ENCODE measurements around the gene SLC38A9.

DNA sequence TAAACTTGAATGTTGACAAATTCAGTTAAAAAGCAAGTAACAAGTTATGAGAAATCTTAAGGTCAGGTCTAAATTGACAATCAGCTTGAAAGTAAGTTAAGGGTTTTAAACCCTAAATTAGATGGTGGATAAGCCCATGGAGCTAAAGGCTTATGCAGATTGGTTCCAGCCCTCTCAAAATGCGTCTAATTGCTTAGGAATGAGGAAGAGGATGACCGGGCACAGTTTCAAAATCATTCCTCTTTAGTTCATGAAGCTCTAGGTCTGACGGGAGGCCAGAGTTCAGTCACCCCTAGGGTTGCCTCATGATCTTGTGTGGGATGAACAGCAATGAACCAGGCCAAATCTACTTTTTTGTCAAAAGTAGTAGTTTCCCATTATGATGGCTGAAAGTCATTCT, 75.4 kb downstream of the SLC38A9 start:
- TF ChIP-seq, protein P1, sequence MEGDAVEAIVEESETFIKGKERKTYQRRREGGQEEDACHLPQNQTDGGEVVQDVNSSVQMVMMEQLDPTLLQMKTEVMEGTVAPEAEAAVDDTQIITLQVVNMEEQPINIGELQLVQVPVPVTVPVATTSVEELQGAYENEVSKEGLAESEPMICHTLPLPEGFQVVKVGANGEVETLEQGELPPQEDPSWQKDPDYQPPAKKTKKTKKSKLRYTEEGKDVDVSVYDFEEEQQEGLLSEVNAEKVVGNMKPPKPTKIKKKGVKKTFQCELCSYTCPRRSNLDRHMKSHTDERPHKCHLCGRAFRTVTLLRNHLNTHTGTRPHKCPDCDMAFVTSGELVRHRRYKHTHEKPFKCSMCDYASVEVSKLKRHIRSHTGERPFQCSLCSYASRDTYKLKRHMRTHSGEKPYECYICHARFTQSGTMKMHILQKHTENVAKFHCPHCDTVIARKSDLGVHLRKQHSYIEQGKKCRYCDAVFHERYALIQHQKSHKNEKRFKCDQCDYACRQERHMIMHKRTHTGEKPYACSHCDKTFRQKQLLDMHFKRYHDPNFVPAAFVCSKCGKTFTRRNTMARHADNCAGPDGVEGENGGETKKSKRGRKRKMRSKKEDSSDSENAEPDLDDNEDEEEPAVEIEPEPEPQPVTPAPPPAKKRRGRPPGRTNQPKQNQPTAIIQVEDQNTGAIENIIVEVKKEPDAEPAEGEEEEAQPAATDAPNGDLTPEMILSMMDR (IDR thresholded peaks at IDR 0.05; ENCODE audit: low read depth, low read length, missing input control): no peak
- no peak for TF ChIP-seq GABPA (IDR thresholded peaks at IDR 0.05 in 1 of 2, conservative IDR thresholded peaks at IDR 0.05 in 1 of 2)
- peak; percentile 94 for TF ChIP-seq NR2F2 (IDR thresholded peaks at IDR 0.05)
- TF ChIP-seq, protein P2, sequence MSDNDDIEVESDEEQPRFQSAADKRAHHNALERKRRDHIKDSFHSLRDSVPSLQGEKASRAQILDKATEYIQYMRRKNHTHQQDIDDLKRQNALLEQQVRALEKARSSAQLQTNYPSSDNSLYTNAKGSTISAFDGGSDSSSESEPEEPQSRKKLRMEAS (IDR thresholded peaks at IDR 0.05): no peak
- TF ChIP-seq, protein P3, sequence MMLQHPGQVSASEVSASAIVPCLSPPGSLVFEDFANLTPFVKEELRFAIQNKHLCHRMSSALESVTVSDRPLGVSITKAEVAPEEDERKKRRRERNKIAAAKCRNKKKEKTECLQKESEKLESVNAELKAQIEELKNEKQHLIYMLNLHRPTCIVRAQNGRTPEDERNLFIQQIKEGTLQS (IDR thresholded peaks at IDR 0.05): peak; percentile 88
- no peak for TF ChIP-seq FOXA1 (IDR thresholded peaks at IDR 0.05)
- TF ChIP-seq, protein P4, sequence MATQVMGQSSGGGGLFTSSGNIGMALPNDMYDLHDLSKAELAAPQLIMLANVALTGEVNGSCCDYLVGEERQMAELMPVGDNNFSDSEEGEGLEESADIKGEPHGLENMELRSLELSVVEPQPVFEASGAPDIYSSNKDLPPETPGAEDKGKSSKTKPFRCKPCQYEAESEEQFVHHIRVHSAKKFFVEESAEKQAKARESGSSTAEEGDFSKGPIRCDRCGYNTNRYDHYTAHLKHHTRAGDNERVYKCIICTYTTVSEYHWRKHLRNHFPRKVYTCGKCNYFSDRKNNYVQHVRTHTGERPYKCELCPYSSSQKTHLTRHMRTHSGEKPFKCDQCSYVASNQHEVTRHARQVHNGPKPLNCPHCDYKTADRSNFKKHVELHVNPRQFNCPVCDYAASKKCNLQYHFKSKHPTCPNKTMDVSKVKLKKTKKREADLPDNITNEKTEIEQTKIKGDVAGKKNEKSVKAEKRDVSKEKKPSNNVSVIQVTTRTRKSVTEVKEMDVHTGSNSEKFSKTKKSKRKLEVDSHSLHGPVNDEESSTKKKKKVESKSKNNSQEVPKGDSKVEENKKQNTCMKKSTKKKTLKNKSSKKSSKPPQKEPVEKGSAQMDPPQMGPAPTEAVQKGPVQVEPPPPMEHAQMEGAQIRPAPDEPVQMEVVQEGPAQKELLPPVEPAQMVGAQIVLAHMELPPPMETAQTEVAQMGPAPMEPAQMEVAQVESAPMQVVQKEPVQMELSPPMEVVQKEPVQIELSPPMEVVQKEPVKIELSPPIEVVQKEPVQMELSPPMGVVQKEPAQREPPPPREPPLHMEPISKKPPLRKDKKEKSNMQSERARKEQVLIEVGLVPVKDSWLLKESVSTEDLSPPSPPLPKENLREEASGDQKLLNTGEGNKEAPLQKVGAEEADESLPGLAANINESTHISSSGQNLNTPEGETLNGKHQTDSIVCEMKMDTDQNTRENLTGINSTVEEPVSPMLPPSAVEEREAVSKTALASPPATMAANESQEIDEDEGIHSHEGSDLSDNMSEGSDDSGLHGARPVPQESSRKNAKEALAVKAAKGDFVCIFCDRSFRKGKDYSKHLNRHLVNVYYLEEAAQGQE (IDR thresholded peaks at IDR 0.05): peak; percentile 85
- TF ChIP-seq RAD21 (IDR thresholded peaks at IDR 0.05): peak; percentile 45 to 65
- peak; percentile 79 for TF ChIP-seq SP1 (IDR thresholded peaks at IDR 0.05)
- peak; percentile 97 to 99 for TF ChIP-seq RXRA (IDR thresholded peaks at IDR 0.05)
- TF ChIP-seq HNF4A (conservative IDR thresholded peaks at IDR 0.05): peak; percentile 66 to 74

All from liver (tissue), 3 donors.